Measurements from ENCODE around the gene TNXB.
"Not testable (repeated sequence)": the region's sequence is repeated elsewhere in the genome, so short reads cannot be mapped to it uniquely, and the experiment has no call there.

TNXB gene

GRCh38 chr6:32109114-32109764 is at the start of gene TNXB:
TSS of gene TNXB (minus strand) at chr6:32109338. CDS start at chr6:32098198, 11,140 bp downstream.
- no peak for DNase-seq (ENCODE audit: low read depth in 2 of 2)

GRCh38 chr6:32158052-32158451 is 48.9 kb upstream of the TNXB start:
- no peak for DNase-seq (ENCODE audit: low read depth in 2 of 2)

GRCh38 chr6:32156891-32157290 is 47.8 kb upstream of the TNXB start:
- DNase-seq (ENCODE audit: low read depth in 2 of 2) = no peak

GRCh38 chr6:32154514-32155161 is 45.5 kb upstream of the TNXB start:
- peak; percentile 25 to 45 for DNase-seq (ENCODE audit: low read depth in 2 of 2)

- peak; percentile 65 to 67 for DNase-seq (ENCODE audit: low read depth in 2 of 2)
Observed at GRCh38 chr6:32153564-32154513, 44.7 kb upstream of the TNXB start, which contains the start of gene PPT2. TSS of gene PPT2 (plus strand) at chr6:32154141. CDS start at chr6:32154595, 454 bp downstream.

- DNase-seq (ENCODE audit: low read depth in 2 of 2) = no peak
Observed at GRCh38 chr6:32152769-32153563, 43.8 kb upstream of the TNXB start.

GRCh38 chr6:32151863-32152768 is 43.0 kb upstream of the TNXB start, which contains the start of gene PRRT1:
TSS of gene PRRT1 (minus strand) at chr6:32151939. CDS start at chr6:32151827, 112 bp downstream.
- DNase-seq (ENCODE audit: low read depth in 2 of 2) = no peak

- DNase-seq (ENCODE audit: low read depth in 2 of 2) = no peak
Observed at GRCh38 chr6:32151181-32151862, 42.2 kb upstream of the TNXB start.

GRCh38 chr6:32149932-32150870 is 41.1 kb upstream of the TNXB start:
- DNase-seq (ENCODE audit: low read depth in 2 of 2) = no peak

GRCh38 chr6:32149092-32149755 is 40.1 kb upstream of the TNXB start:
- DNase-seq (ENCODE audit: low read depth in 2 of 2) = no peak

GRCh38 chr6:32148289-32149091 is 39.4 kb upstream of the TNXB start:
- DNase-seq (ENCODE audit: low read depth in 2 of 2) = peak; percentile 49 to 74

- no peak for DNase-seq (ENCODE audit: low read depth in 2 of 2)
Observed at GRCh38 chr6:32147401-32148132, 38.4 kb upstream of the TNXB start.

- no peak for DNase-seq (ENCODE audit: low read depth in 2 of 2)
Observed at GRCh38 chr6:32146687-32147086, 37.5 kb upstream of the TNXB start.

- DNase-seq (ENCODE audit: low read depth in 2 of 2) = no peak
Observed at GRCh38 chr6:32146287-32146686, 37.1 kb upstream of the TNXB start.

GRCh38 chr6:32144238-32144637 is 35.1 kb upstream of the TNXB start:
- DNase-seq (ENCODE audit: low read depth in 2 of 2) = not testable (repeated sequence)

GRCh38 chr6:32140420-32141046 is 31.4 kb upstream of the TNXB start:
- DNase-seq (ENCODE audit: low read depth in 2 of 2) = no peak

Measured in stimulated activated CD4-positive, alpha-beta T cell treated with anti-CD3 and anti-CD28 coated beads, Interleukin-4, amount 100 ng/mL, for 48 hours (primary cell).